CD14-positive monocyte (primary cell): ENCODE results near the gene TMEM134. TPM values are rescaled to one million over a fixed set of nuclear protein-coding genes. Genes with fewer than 3 reads are reported as not detected.

Experiments
- DNase-seq, 3 donors: peaks; one replicate each; pipeline ENCODE4 v3.0.0-alpha.2; 2011 to 2022
- H2AFZ ChIP-seq: 2 replicates; pipeline ENCODE4 v1.6.0; 2012; ENCODE audit warnings: mild to moderate bottlenecking, low read depth, low read length, inconsistent platforms; ENCODE audit not compliant: insufficient read depth, poor library complexity, severe bottlenecking
- H3K27ac ChIP-seq, 2 donors: 1 replicate in 1 of 2; 2 replicates in 1 of 2; pipeline ENCODE4 v1.5.1; 2012 to 2013; ENCODE audit warnings: low read length in 2 of 2, control low read depth in 1 of 2, inconsistent platforms in 1 of 2, low read depth in 1 of 2, mild to moderate bottlenecking in 1 of 2
- H3K27me3 ChIP-seq, 2 donors: one replicate each; pipeline versions ENCODE4 v1.6.0 to v1.6.1; 2011 to 2013; ENCODE audit warnings: low read length in 2 of 2; ENCODE audit not compliant: control insufficient read depth in 2 of 2, insufficient read depth in 2 of 2
- H3K36me3 ChIP-seq, 2 donors: replicated peaks in 1 of 2; 1 replicate in 1 of 2; 2 replicates in 1 of 2; pipeline versions ENCODE4 v1.5.1 to v1.6.1; 2012 to 2013; ENCODE audit warnings: low read length in 2 of 2, control low read depth in 1 of 2, inconsistent platforms in 1 of 2, mild to moderate bottlenecking in 1 of 2; ENCODE audit not compliant: insufficient read depth in 2 of 2, control insufficient read depth in 1 of 2
- H3K4me1 ChIP-seq, 2 donors: 1 replicate in 1 of 2; 2 replicates in 1 of 2; pipeline versions ENCODE4 v1.5.1 to v1.6.1; 2012 to 2013; ENCODE audit warnings: low read length in 2 of 2, control low read depth in 1 of 2, inconsistent platforms in 1 of 2, mild to moderate bottlenecking in 1 of 2, moderate library complexity in 1 of 2; ENCODE audit not compliant: insufficient read depth in 2 of 2, control insufficient read depth in 1 of 2
- H3K4me2 ChIP-seq: replicated peaks from 2 replicates; pipeline ENCODE3; 2012; ENCODE audit warnings: low read length, moderate library complexity, mild to moderate bottlenecking; ENCODE audit not compliant: poor library complexity, severe bottlenecking; ENCODE audit errors: extremely low read depth
- H3K4me3 ChIP-seq, 3 experiments: fragments of 200-600 bp in 1 of 3; sonication (generic) in 1 of 3; replicated peaks in 1 of 3; 1 replicate in 2 of 3; 2 replicates in 1 of 3; pipeline ENCODE4 v1.5.1; 2011 to 2013; ENCODE audit warnings: low read length in 3 of 3, mild to moderate bottlenecking in 3 of 3, control low read depth in 2 of 3, low read depth in 2 of 3, inconsistent platforms in 1 of 3, moderate library complexity in 1 of 3
- H3K79me2 ChIP-seq: 2 replicates; pipeline ENCODE4 v1.6.0; 2012; ENCODE audit warnings: mild to moderate bottlenecking, control low read depth, inconsistent platforms, low read length, moderate library complexity; ENCODE audit not compliant: insufficient read depth
- H3K9ac ChIP-seq: 2 replicates; pipeline ENCODE4 v1.6.0; 2017; ENCODE audit warnings: low read length, mild to moderate bottlenecking; ENCODE audit not compliant: insufficient read depth, poor library complexity, severe bottlenecking
- H3K9me3 ChIP-seq, 2 donors: replicated peaks in 1 of 2; 1 replicate in 1 of 2; 2 replicates in 1 of 2; pipeline versions ENCODE4 v1.5.1 to v1.6.1; 2012 to 2013; ENCODE audit warnings: low read length in 2 of 2, control low read depth in 1 of 2; ENCODE audit not compliant: control insufficient read depth in 1 of 2, insufficient read depth in 1 of 2
- H4K20me1 ChIP-seq: 2 replicates; pipeline ENCODE4 v1.6.0; 2012; ENCODE audit warnings: mild to moderate bottlenecking, low read length, control low read depth, moderate library complexity; ENCODE audit not compliant: insufficient read depth
- H3K27ac Mint-ChIP-seq, 7 donors: one replicate each; pipeline ENCODE4 v1.8.0; 2020; ENCODE audit warnings: mild to moderate bottlenecking in 7 of 7, mixed read lengths in 7 of 7, moderate library complexity in 6 of 7, inconsistent platforms in 2 of 7
- H3K27me3 Mint-ChIP-seq, 3 donors: one replicate each; pipeline ENCODE4 v1.8.0; 2021 to 2022; ENCODE audit warnings: low read depth in 3 of 3, mild to moderate bottlenecking in 3 of 3, mixed read lengths in 3 of 3, moderate library complexity in 3 of 3, inconsistent platforms in 1 of 3
- H3K36me3 Mint-ChIP-seq, 2 donors: one replicate each; pipeline ENCODE4 v1.8.0; 2020; ENCODE audit warnings: mixed read lengths in 2 of 2, inconsistent platforms in 1 of 2, mild to moderate bottlenecking in 1 of 2
- H3K4me1 Mint-ChIP-seq: one replicate; pipeline ENCODE4 v1.8.0; 2020; ENCODE audit warnings: mild to moderate bottlenecking, mixed read lengths
- H3K4me3 Mint-ChIP-seq, 2 donors: one replicate each; pipeline ENCODE4 v1.8.0; 2020; ENCODE audit warnings: mild to moderate bottlenecking in 2 of 2, mixed read lengths in 2 of 2, moderate library complexity in 1 of 2
- H3K9me3 Mint-ChIP-seq, 7 donors: one replicate each; pipeline ENCODE4 v1.8.0; 2020 to 2022; ENCODE audit warnings: mixed read lengths in 7 of 7, mild to moderate bottlenecking in 6 of 7, moderate library complexity in 6 of 7, inconsistent platforms in 2 of 7
- CTCF ChIP-seq: fragments of 200-600 bp; IDR thresholded peaks from one replicate; pipeline ENCODE4 v1.8.0; 2022; ENCODE audit warnings: antibody characterized with exemption, mild to moderate bottlenecking
- WGBS: methylation state at CpG from one replicate; pipeline ENCODE4 v1.1.5; 2013; ENCODE audit warnings: missing lambda C conversion rate; ENCODE audit not compliant: insufficient coverage; 5-methylcytosine and 5-hydroxymethylcytosine counted together
- intact Hi-C, 2 donors: fragments of 100-400 bp; cut with micrococcal nuclease; formaldehyde crosslinking; loops; one replicate each; pipeline versions ENCODE4 v1.15.0 to v1.15.1; 2023
- polyA plus RNA-seq, 3 donors: library from polyadenylated mRNA; depleted of rRNA in 1 of 3; unstranded in 2 of 3; stranded (reverse) in 1 of 3; fragments of 300-500 nt in 2 of 3; fragments of >200 nt in 1 of 3; fragmentation: Illumina TruSeq in 2 of 3; gene quantifications; 1 replicate in 2 of 3; 2 replicates in 1 of 3; pipeline ENCODE4 v1.2.3, GENCODE V29; 2012 to 2021

Gene TMEM134
- polyA plus RNA-seq, 3 donors = 67.4 to 104 (median 76.8) TPM

GRCh38 chr11:67439321-67440228, 29.5 kb downstream of the TMEM134 start:
- TF ChIP-seq CTCF = peak; percentile 15
- WGBS = 47% methylated on average over 21 of the region's 31 CpGs
- Histone ChIP-seq H3K27ac (peak overlapping the region in 1 of 2 donors; percentile 8), H3K4me3 (no peak overlapping the region), H4K20me1 (peaks cover 76% of the 10 kb centered on the region), H3K9me3 (no peaks in the 10 kb centered on the region), H3K27me3 (no peaks in the 10 kb centered on the region), H2AFZ (no peak overlapping the region), H3K9ac (no peak overlapping the region), H3K36me3 (peaks cover 17 to 60% of the 10 kb centered on the region in 2 donors), H3K4me1 (peaks cover 31 to 65% of the 10 kb centered on the region in 2 donors), H3K79me2 (no peaks in the 10 kb centered on the region), H3K4me2 (no peak overlapping the region)
- DNase-seq = peak in 2 of 3 donors; percentile 27 to 42
- no peaks in the 10 kb centered on the region for H3K9me3 Mint-ChIP-seq
- H3K4me1 Mint-ChIP-seq = peaks cover 51% of the 10 kb centered on the region
- H3K36me3 Mint-ChIP-seq = peaks cover 35 to 46% of the 10 kb centered on the region in 2 donors
- peak overlapping the region; percentile 41 to 82 (median 69) for H3K27ac Mint-ChIP-seq
- peak overlapping the region in 1 of 2 donors; percentile 41 for H3K4me3 Mint-ChIP-seq
- intact Hi-C loops = no loop called here
- H3K27me3 Mint-ChIP-seq = peaks cover 0 to 2% (median 1%) of the 10 kb centered on the region in 3 donors

GRCh38 chr11:67438158-67438902, 30.7 kb downstream of the TMEM134 start:
- H3K4me3 ChIP-seq = no peak overlapping the region
- H4K20me1 ChIP-seq = peaks cover 86% of the 10 kb centered on the region
- DNase-seq = no peak
- intact Hi-C loops = no loop called here
- Mint-ChIP-seq H3K36me3 (peaks cover 42 to 56% of the 10 kb centered on the region in 2 donors), H3K4me1 (peaks cover 44% of the 10 kb centered on the region), H3K27me3 (no peaks in the 10 kb centered on the region), H3K4me3 (peak overlapping the region in 1 of 2 donors; percentile 59), H3K9me3 (no peaks in the 10 kb centered on the region), H3K27ac (peak overlapping the region in 2 of 7 donors; percentile 70 to 82)
- H3K4me2 ChIP-seq = no peak overlapping the region
- no peak overlapping the region for H2AFZ ChIP-seq
- H3K79me2 ChIP-seq = no peaks in the 10 kb centered on the region
- H3K27ac ChIP-seq = no peak overlapping the region
- H3K4me1 ChIP-seq = peaks cover 22 to 55% of the 10 kb centered on the region in 2 donors
- H3K9ac ChIP-seq = no peak overlapping the region
- WGBS = 89% methylated on average over 22 of the region's 41 CpGs
- H3K9me3 ChIP-seq = no peaks in the 10 kb centered on the region
- H3K36me3 ChIP-seq = peaks cover 30 to 73% of the 10 kb centered on the region in 2 donors
- H3K27me3 ChIP-seq = no peaks in the 10 kb centered on the region
- no peak for TF ChIP-seq CTCF
